HepG2 (cell line): ENCODE data around the gene CCR8. TPM values are rescaled to one million over a fixed set of nuclear protein-coding genes. Genes with fewer than 3 reads are reported as not detected.

ENCODE experiments used
- ATAC-seq: fragments of 200-7000 bp; cut with Tn5 transposase; 3 replicates; pipeline ENCODE4 v1.9.1; 2020; ENCODE audit warnings: mild to moderate bottlenecking, moderate library complexity
- BruUV-seq: library from RNA; stranded (reverse); fragments of 400-500 nt; replicated peaks from 2 replicates; lab custom pipeline; 2021; lab: Mats Ljungman, UMichigan
- CTCF ChIA-PET: fragments of 300-600 bp; formaldehyde crosslinking; extraction: SDS; loops from one replicate; lab custom pipeline; 2021; ENCODE audit warnings: low total read pairs, inconsistent platforms, low intra/inter-chr PET ratio; lab: Yijun Ruan, JAX
- POLR2A ChIA-PET: fragments of 350-600 bp; sonication (Branson Sonifier 250); formaldehyde crosslinking; loops from one replicate; lab custom pipeline; 2020; ENCODE audit warnings: antibody characterized with exemption, inconsistent platforms; lab: Yijun Ruan, JAX
- DNase-seq: peaks from one replicate; pipeline ENCODE4 v3.0.0-alpha.2; 2015; ENCODE audit warnings: low spot score
- FAIRE-seq: peaks from 3 replicates; lab custom pipeline; 2011; peaks lifted over from hg19 to GRCh38; lab: Jason Lieb, UNC
- H2AFZ ChIP-seq: one replicate; pipeline ENCODE4 v1.6.1; 2011; ENCODE audit warnings: low read length, inconsistent platforms
- H3K27ac ChIP-seq: fragments of 300-600 bp; 3 replicates; pipeline ENCODE4 v1.8.0; 2011; ENCODE audit warnings: mixed run types, mild to moderate bottlenecking, mixed read lengths, low read length, inconsistent platforms; ENCODE audit not compliant: insufficient read depth; ENCODE audit errors: extremely low read length
- H3K27me3 ChIP-seq, 2 experiments: fragments of 200-600 bp in 1 of 2; 2 replicates in 1 of 2; 3 replicates in 1 of 2; pipeline versions ENCODE4 v1.6.0 to v1.8.0; 2011; ENCODE audit warnings: low read length in 2 of 2, mild to moderate bottlenecking in 2 of 2, moderate library complexity in 2 of 2, inconsistent platforms in 1 of 2; ENCODE audit not compliant: insufficient read depth in 2 of 2, control insufficient read depth in 1 of 2
- H3K36me3 ChIP-seq, 2 experiments: fragments of 200-600 bp in 1 of 2; replicated peaks in 1 of 2; 2 replicates in 1 of 2; 3 replicates in 1 of 2; pipeline versions ENCODE4 v1.5.1 to v1.8.0; 2011; ENCODE audit warnings: low read length in 2 of 2, inconsistent platforms in 1 of 2; ENCODE audit not compliant: insufficient read depth in 2 of 2, control insufficient read depth in 1 of 2
- H3K4me1 ChIP-seq: 2 replicates; pipeline ENCODE4 v1.5.1; 2012; ENCODE audit warnings: low read length, inconsistent platforms; ENCODE audit not compliant: insufficient read depth
- H3K4me2 ChIP-seq: 2 replicates; pipeline ENCODE4 v1.6.0; 2011; ENCODE audit warnings: low read depth, low read length, inconsistent platforms
- H3K4me3 ChIP-seq, 3 experiments: fragments of 200-600 bp in 1 of 3; sonication (generic), shearing (Covaris generic) in 1 of 3; replicated peaks in 1 of 3; 2 replicates each; pipeline ENCODE4 v1.5.1; 2011 to 2016; ENCODE audit warnings: low read length in 3 of 3, inconsistent platforms in 2 of 3, low read depth in 2 of 3, mild to moderate bottlenecking in 2 of 3, control low read depth in 1 of 3, mixed read lengths in 1 of 3; ENCODE audit not compliant: insufficient read depth in 1 of 3
- H3K79me2 ChIP-seq: one replicate; pipeline ENCODE4 v1.6.1; 2011; ENCODE audit warnings: low read length, inconsistent platforms; ENCODE audit not compliant: insufficient read depth
- H3K9ac ChIP-seq: 2 replicates; pipeline ENCODE4 v1.6.0; 2011; ENCODE audit warnings: mild to moderate bottlenecking, low read depth, low read length, inconsistent platforms; ENCODE audit not compliant: insufficient read depth
- H3K9me3 ChIP-seq: 2 replicates; pipeline ENCODE4 v1.5.1; 2012; ENCODE audit warnings: mild to moderate bottlenecking, low read length
- H4K20me1 ChIP-seq: 2 replicates; pipeline ENCODE4 v1.6.0; 2011; ENCODE audit warnings: inconsistent platforms, mild to moderate bottlenecking, low read length, moderate library complexity; ENCODE audit not compliant: insufficient read depth
- GABPB1 ChIP-seq: IDR thresholded peaks from 2 replicates; pipeline ENCODE4 v1.6.1; 2016; ENCODE audit warnings: mild to moderate bottlenecking, missing genetic modification reagents, moderate library complexity, missing compliant biosample characterization
- NBN ChIP-seq: fragments of 450-650 bp; conservative IDR thresholded peaks from 2 replicates; pipeline ENCODE4 v1.6.1; 2017
- POLR2A ChIP-seq, 2 experiments: IDR thresholded peaks; 2 replicates each; pipeline ENCODE4 v1.6.1; 2011; ENCODE audit warnings: low read depth in 2 of 2, low read length in 2 of 2, mild to moderate bottlenecking in 1 of 2, moderate library complexity in 1 of 2; ENCODE audit not compliant: insufficient read depth in 1 of 2
- PTBP1 ChIP-seq: fragments of 200-400 bp; formaldehyde crosslinking; IDR thresholded peaks from 2 replicates; pipeline ENCODE4 v1.6.1; 2018; ENCODE audit warnings: low read length, low read depth; ENCODE audit not compliant: poor library complexity, severe bottlenecking
- ZNF124 ChIP-seq: sonication (generic); formaldehyde crosslinking; IDR thresholded peaks from 2 replicates; pipeline ENCODE4 v1.4.0; 2020; ENCODE audit warnings: missing genetic modification reagents
- ZNF512 ChIP-seq: sonication (generic); formaldehyde crosslinking; IDR thresholded peaks from 2 replicates; pipeline ENCODE4 v1.4.0; 2020; ENCODE audit warnings: mild to moderate bottlenecking, missing genetic modification reagents
- ZNF790 ChIP-seq: sonication (generic); formaldehyde crosslinking; IDR thresholded peaks from 2 replicates; pipeline ENCODE4 v1.8.0; 2022; ENCODE audit warnings: missing genetic modification reagents, mild to moderate bottlenecking, borderline replicate concordance
- in situ Hi-C: cut with HindIII; loops from 2 replicates; pipeline ENCODE4 v1.10.0; 2017; ENCODE audit warnings: low pct_unique_long_range_greater_than_20kb; ENCODE audit not compliant: extremely low pct_ligation_motif_present
- intact Hi-C: fragments of 100-400 bp; cut with micrococcal nuclease; formaldehyde crosslinking; loops from one replicate; pipeline ENCODE4 v1.10.0; 2022; ENCODE audit not compliant: unreplicated experiment
- polyA plus RNA-seq, 8 experiments: library from polyadenylated mRNA; depleted of rRNA in 3 of 8; stranded (reverse) in 7 of 8; unstranded in 1 of 8; fragments of >200 nt; fragmentation: Illumina TruSeq in 4 of 8; extraction: Trizol in 4 of 8; gene quantifications; 2 replicates each; pipeline versions ENCODE4 v1.2.1 to v1.2.3, GENCODE V29; 2011 to 2016; ENCODE audit warnings: low read depth in 4 of 8, missing spikeins in 1 of 8, mixed read lengths in 1 of 8; ENCODE audit not compliant: insufficient read depth in 1 of 8
- total RNA-seq, 5 experiments: library from RNA; depleted of rRNA; stranded (reverse); fragments of >200 nt; fragmentation: Illumina TruSeq; extraction: Trizol; gene quantifications; 2 replicates each; pipeline ENCODE4 v1.2.3, GENCODE V29; 2016; ENCODE audit warnings: low read depth in 1 of 5
- TF ChIP-seq, protein P1 (sequence below): sonication (generic); formaldehyde crosslinking; IDR thresholded peaks from 2 replicates; pipeline ENCODE4 v1.5.0; 2020; ENCODE audit warnings: mild to moderate bottlenecking, low read depth, missing genetic modification reagents, borderline replicate concordance

Gene CCR8
- total and polyA plus RNA-seq, 2 of the 13 experiments (the other 11 are each of a cell fraction or from before 2014, with no cell fraction given): not detected

- TF ChIP-seq, protein P1, sequence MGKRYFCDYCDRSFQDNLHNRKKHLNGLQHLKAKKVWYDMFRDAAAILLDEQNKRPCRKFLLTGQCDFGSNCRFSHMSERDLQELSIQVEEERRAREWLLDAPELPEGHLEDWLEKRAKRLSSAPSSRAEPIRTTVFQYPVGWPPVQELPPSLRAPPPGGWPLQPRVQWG: no peak
- TF ChIP-seq POLR2A (IDR thresholded peaks at IDR 0.05; ENCODE audit: insufficient read depth in 1 of 2, low read depth in 2 of 2, low read length in 2 of 2) (no peak), ZNF124 (CRISPR knock-in tag) (no peak)
These were observed 14.3 kb downstream of the CCR8 start (continued) for GRCh38 chr3:39343760-39344159.

- BruUV-seq: no TSS peak
- H3K79me2 ChIP-seq: no peaks in the 10 kb centered on the region
- DNase-seq (no peak), ATAC-seq (no peak), FAIRE-seq (no peak)
- no peak overlapping the region for H2AFZ ChIP-seq
- POLR2A ChIA-PET: no interaction called here
- no peaks in the 10 kb centered on the region for H4K20me1 ChIP-seq
- H3K9me3 ChIP-seq: no peaks in the 10 kb centered on the region
- H3K36me3 ChIP-seq: no peaks in the 10 kb centered on the region
- H3K9ac ChIP-seq: no peak overlapping the region
- no peak overlapping the region for H3K27ac ChIP-seq
- H3K4me1 ChIP-seq: peaks cover 24% of the 10 kb centered on the region
- H3K4me3 ChIP-seq: no peak overlapping the region
- no peak overlapping the region for H3K4me2 ChIP-seq
- TF ChIP-seq GABPB1 (CRISPR knock-in tag) (no peak), ZNF790 (CRISPR knock-in tag) (no peak), NBN (no peak), ZNF512 (CRISPR knock-in tag) (no peak), PTBP1 (no peak)
- in situ Hi-C loops (no loop called here), intact Hi-C loops (no loop called here)
- CTCF ChIA-PET: no interaction called here
- H3K27me3 ChIP-seq: no peaks in the 10 kb centered on the region
These were observed 15.3 kb downstream of the CCR8 start for GRCh38 chr3:39344746-39345344.
